ENCODE results near the gene PHYKPL. TPM values are rescaled to one million over a fixed set of nuclear protein-coding genes. Genes with fewer than 3 reads are reported as not detected.

Gene PHYKPL
- polyA plus RNA-seq, 1 experiment: 48.5 TPM

DNA sequence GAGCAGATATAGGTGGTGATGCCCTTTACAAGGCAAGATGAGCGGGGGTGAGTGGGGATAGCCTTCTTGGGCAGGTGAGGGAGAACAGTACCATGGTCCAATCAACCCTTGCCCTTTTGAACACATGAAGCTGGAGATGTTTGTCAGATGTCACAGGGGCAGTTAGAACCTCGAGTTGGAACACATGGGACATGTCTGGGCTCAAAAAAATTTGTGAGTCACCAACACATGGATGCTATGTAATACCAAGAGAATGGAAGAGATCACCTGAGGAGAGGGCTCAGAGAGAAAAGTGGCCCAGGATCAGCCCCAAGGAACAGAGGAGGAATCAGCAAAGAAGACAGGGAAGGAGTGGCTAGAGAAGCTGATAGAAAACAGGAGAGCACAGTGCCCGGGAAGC is 4.7 kb downstream of the PHYKPL start:
- ChIA-PET CTCF (interaction anchor here (1.0 kb wide), 1 partner anchor 14 kb away, joined by 4 read pairs; no protein-coding TSS in a partner anchor), POLR2A (no interaction called here)
- H3K4me3 ChIP-seq (ENCODE audit: low read depth, low read length): no peak overlapping the region
- peaks cover 11% of the 10 kb centered on the region for H3K36me3 ChIP-seq (ENCODE audit: control insufficient read depth, insufficient read depth, low read length)
- H3K27me3 ChIP-seq (ENCODE audit: control insufficient read depth, insufficient read depth, low read length): no peaks in the 10 kb centered on the region
- TF ChIP-seq, protein P1, sequence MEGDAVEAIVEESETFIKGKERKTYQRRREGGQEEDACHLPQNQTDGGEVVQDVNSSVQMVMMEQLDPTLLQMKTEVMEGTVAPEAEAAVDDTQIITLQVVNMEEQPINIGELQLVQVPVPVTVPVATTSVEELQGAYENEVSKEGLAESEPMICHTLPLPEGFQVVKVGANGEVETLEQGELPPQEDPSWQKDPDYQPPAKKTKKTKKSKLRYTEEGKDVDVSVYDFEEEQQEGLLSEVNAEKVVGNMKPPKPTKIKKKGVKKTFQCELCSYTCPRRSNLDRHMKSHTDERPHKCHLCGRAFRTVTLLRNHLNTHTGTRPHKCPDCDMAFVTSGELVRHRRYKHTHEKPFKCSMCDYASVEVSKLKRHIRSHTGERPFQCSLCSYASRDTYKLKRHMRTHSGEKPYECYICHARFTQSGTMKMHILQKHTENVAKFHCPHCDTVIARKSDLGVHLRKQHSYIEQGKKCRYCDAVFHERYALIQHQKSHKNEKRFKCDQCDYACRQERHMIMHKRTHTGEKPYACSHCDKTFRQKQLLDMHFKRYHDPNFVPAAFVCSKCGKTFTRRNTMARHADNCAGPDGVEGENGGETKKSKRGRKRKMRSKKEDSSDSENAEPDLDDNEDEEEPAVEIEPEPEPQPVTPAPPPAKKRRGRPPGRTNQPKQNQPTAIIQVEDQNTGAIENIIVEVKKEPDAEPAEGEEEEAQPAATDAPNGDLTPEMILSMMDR (IDR thresholded peaks at IDR 0.05; ENCODE audit: insufficient read depth, low read depth, low read length): no peak
- no peak for DNase-seq (ENCODE audit: low read depth)

GRCh38 chr5:178227138-178227659 is 5.4 kb downstream of the PHYKPL start:
- CTCF ChIA-PET: interaction anchor here (1.0 kb wide), 1 partner anchor 13 kb away, joined by 4 read pairs; no protein-coding TSS in a partner anchor
- no peak overlapping the region for H3K4me3 ChIP-seq (ENCODE audit: low read depth, low read length)
- H3K36me3 ChIP-seq (ENCODE audit: control insufficient read depth, insufficient read depth, low read length): peaks cover 13% of the 10 kb centered on the region
- POLR2A ChIA-PET: no interaction called here
- no peak for DNase-seq (ENCODE audit: low read depth)
- no peaks in the 10 kb centered on the region for H3K27me3 ChIP-seq (ENCODE audit: control insufficient read depth, insufficient read depth, low read length)
- TF ChIP-seq, protein P1 (IDR thresholded peaks at IDR 0.05; ENCODE audit: insufficient read depth, low read depth, low read length): no peak

- no peak for DNase-seq (ENCODE audit: low read depth)
- POLR2A ChIA-PET: no interaction called here
- CTCF ChIA-PET: interaction anchor here (1.2 kb wide), 1 partner anchor 10 kb away, joined by 3 read pairs; no protein-coding TSS in a partner anchor
- TF ChIP-seq, protein P1 (IDR thresholded peaks at IDR 0.05; ENCODE audit: insufficient read depth, low read depth, low read length): no peak
- no peaks in the 10 kb centered on the region for H3K27me3 ChIP-seq (ENCODE audit: control insufficient read depth, insufficient read depth, low read length)
- peaks cover 18% of the 10 kb centered on the region for H3K36me3 ChIP-seq (ENCODE audit: control insufficient read depth, insufficient read depth, low read length)
- no peak overlapping the region for H3K4me3 ChIP-seq (ENCODE audit: low read depth, low read length)
Observed at GRCh38 chr5:178225174-178225573, 7.4 kb downstream of the PHYKPL start.

DNA sequence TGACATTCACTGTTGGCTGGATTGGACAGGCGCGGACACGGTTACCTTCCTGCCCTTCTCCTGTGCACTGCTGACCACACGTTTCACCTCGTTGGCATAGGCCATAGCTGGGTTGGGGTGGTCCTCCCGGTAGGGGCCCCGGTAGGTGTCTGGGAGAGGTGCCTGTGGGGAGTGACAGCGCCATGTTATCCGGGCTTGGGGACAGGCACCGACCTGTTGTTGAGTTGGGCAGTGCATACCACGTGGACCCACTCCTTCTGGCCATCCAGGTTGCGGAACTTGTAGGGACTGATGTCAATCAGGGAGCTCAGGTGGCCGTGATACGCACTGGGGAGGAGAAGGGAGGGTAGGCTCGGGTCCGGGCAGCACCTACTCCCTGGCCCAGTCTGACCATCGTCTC is 8.2 kb downstream of the PHYKPL start:
- Histone ChIP-seq H3K27me3 (ENCODE audit: control insufficient read depth, insufficient read depth, low read length) (no peaks in the 10 kb centered on the region), H3K36me3 (ENCODE audit: control insufficient read depth, insufficient read depth, low read length) (peaks cover 15% of the 10 kb centered on the region), H3K4me3 (ENCODE audit: low read depth, low read length) (no peak overlapping the region)
- ChIA-PET POLR2A (no interaction called here), CTCF (interaction anchor here (1.2 kb wide), 1 partner anchor 10 kb away, joined by 3 read pairs; no protein-coding TSS in a partner anchor)
- DNase-seq (ENCODE audit: low read depth): no peak
- TF ChIP-seq, protein P1 (IDR thresholded peaks at IDR 0.05; ENCODE audit: insufficient read depth, low read depth, low read length): no peak

- no peaks in the 10 kb centered on the region for H3K27me3 ChIP-seq (ENCODE audit: control insufficient read depth, insufficient read depth, low read length)
- no peak for DNase-seq (ENCODE audit: low read depth)
- TF ChIP-seq, protein P1 (IDR thresholded peaks at IDR 0.05; ENCODE audit: insufficient read depth, low read depth, low read length): no peak
- H3K4me3 ChIP-seq (ENCODE audit: low read depth, low read length): no peak overlapping the region
- ChIA-PET POLR2A (no interaction called here), CTCF (interaction anchor here (1.2 kb wide), 1 partner anchor 11 kb away, joined by 3 read pairs; no protein-coding TSS in a partner anchor)
- H3K36me3 ChIP-seq (ENCODE audit: control insufficient read depth, insufficient read depth, low read length): peaks cover 15% of the 10 kb centered on the region
Observed at GRCh38 chr5:178223828-178224335, 8.7 kb downstream of the PHYKPL start.
